Measurements from ENCODE around the gene CFAP91.

The CFAP91 gene

GRCh38 chr3:119746423-119746822, 43.6 kb downstream of the CFAP91 start:
- no peak for DNase-seq

- DNase-seq, result no peak
Observed at GRCh38 chr3:119747357-119747756, 44.5 kb downstream of the CFAP91 start.

- DNase-seq, result no peak
Observed at GRCh38 chr3:119748991-119749390, 46.2 kb downstream of the CFAP91 start.

GRCh38 chr3:119751423-119751822, 48.6 kb downstream of the CFAP91 start:
- no peak for DNase-seq

All from kidney glomerular epithelial cell (primary cell).